ENCODE results near the gene WDR75. TPM values are rescaled to one million over a fixed set of nuclear protein-coding genes. Genes with fewer than 3 reads are reported as not detected.

Gene WDR75
- total RNA-seq, 3 donors from 2014 or later (not counting 1 experiment from before 2014, with no cell fraction given) = 31.4 to 38.5 (median 32.3) TPM

- WGBS (ENCODE audit: insufficient coverage) = 94% methylated on average over 6 of the region's 6 CpGs
These were observed 78.5 kb downstream of the WDR75 start for GRCh38 chr2:189519631-189520387.

GRCh38 chr2:189521699-189522434 is 80.6 kb downstream of the WDR75 start:
- H3K27ac ChIP-seq (ENCODE audit: low read length) = no peak overlapping the region
- H3K36me3 Mint-ChIP-seq = no peaks in the 10 kb centered on the region
- no peak overlapping the region for H3K4me3 Mint-ChIP-seq
- H3K4me3 ChIP-seq (ENCODE audit: low read length) = no peak overlapping the region
- no peaks in the 10 kb centered on the region for H3K9me3 Mint-ChIP-seq
- H3K9me3 ChIP-seq (ENCODE audit: control insufficient read depth, insufficient read depth, low read length) = no peaks in the 10 kb centered on the region
- no peak overlapping the region for H3K27ac Mint-ChIP-seq
- no peaks in the 10 kb centered on the region for H3K27me3 ChIP-seq (ENCODE audit: control insufficient read depth, insufficient read depth, low read length)
- no peaks in the 10 kb centered on the region for H3K4me1 Mint-ChIP-seq
- DNase-seq (no peak), ATAC-seq (peak in 1 of 3 donors; percentile 67)
- TF ChIP-seq CTCF (IDR thresholded peaks at IDR 0.05) = no peak
- WGBS (ENCODE audit: insufficient coverage) = 85% methylated on average over 2 of the region's 2 CpGs
- H3K4me1 ChIP-seq (ENCODE audit: control insufficient read depth, insufficient read depth, low read length) = no peaks in the 10 kb centered on the region
- no peaks in the 10 kb centered on the region for H3K36me3 ChIP-seq (ENCODE audit: control insufficient read depth, insufficient read depth, low read length)
- H3K27me3 Mint-ChIP-seq (ENCODE audit: low read depth in 2 of 2) = peaks cover 0 to 9% of the 10 kb centered on the region in 2 donors
- intact Hi-C loops (cut with micrococcal nuclease) = no loop called here

More at GRCh38 chr2:189519631-189520387, 78.5 kb downstream of the WDR75 start:
- Histone ChIP-seq H3K9me3 (ENCODE audit: control insufficient read depth, insufficient read depth, low read length) (no peaks in the 10 kb centered on the region), H3K4me3 (ENCODE audit: low read length) (no peak overlapping the region), H3K36me3 (ENCODE audit: control insufficient read depth, insufficient read depth, low read length) (no peaks in the 10 kb centered on the region), H3K4me1 (ENCODE audit: control insufficient read depth, insufficient read depth, low read length) (no peaks in the 10 kb centered on the region), H3K27me3 (ENCODE audit: control insufficient read depth, insufficient read depth, low read length) (no peaks in the 10 kb centered on the region), H3K27ac (ENCODE audit: low read length) (no peak overlapping the region)
- Mint-ChIP-seq H3K27ac (no peak overlapping the region), H3K9me3 (no peaks in the 10 kb centered on the region), H3K4me1 (no peaks in the 10 kb centered on the region), H3K27me3 (ENCODE audit: low read depth in 2 of 2) (peaks cover 0 to 9% of the 10 kb centered on the region in 2 donors), H3K36me3 (no peaks in the 10 kb centered on the region), H3K4me3 (no peak overlapping the region)
- DNase-seq (no peak), ATAC-seq (no peak)
- no peak for TF ChIP-seq CTCF (IDR thresholded peaks at IDR 0.05)
- intact Hi-C loops (cut with micrococcal nuclease) = no loop called here

GRCh38 chr2:189522435-189523151 is 81.3 kb downstream of the WDR75 start:
- H3K9me3 ChIP-seq (ENCODE audit: control insufficient read depth, insufficient read depth, low read length) = no peaks in the 10 kb centered on the region
- 94% methylated on average over 5 of the region's 5 CpGs for WGBS (ENCODE audit: insufficient coverage)

More at GRCh38 chr2:189522435-189523151, 81.3 kb downstream of the WDR75 start:
- Mint-ChIP-seq H3K36me3 (no peaks in the 10 kb centered on the region), H3K27ac (no peak overlapping the region), H3K27me3 (ENCODE audit: low read depth in 2 of 2) (peaks cover 0 to 9% of the 10 kb centered on the region in 2 donors), H3K4me3 (no peak overlapping the region), H3K4me1 (no peaks in the 10 kb centered on the region), H3K9me3 (no peaks in the 10 kb centered on the region)
- Histone ChIP-seq H3K27ac (ENCODE audit: low read length) (no peak overlapping the region), H3K36me3 (ENCODE audit: control insufficient read depth, insufficient read depth, low read length) (no peaks in the 10 kb centered on the region), H3K4me3 (ENCODE audit: low read length) (no peak overlapping the region), H3K4me1 (ENCODE audit: control insufficient read depth, insufficient read depth, low read length) (no peaks in the 10 kb centered on the region), H3K27me3 (ENCODE audit: control insufficient read depth, insufficient read depth, low read length) (no peaks in the 10 kb centered on the region)
- intact Hi-C loops (cut with micrococcal nuclease) = no loop called here
- no peak for TF ChIP-seq CTCF (IDR thresholded peaks at IDR 0.05)
- DNase-seq (no peak), ATAC-seq (no peak)
